Measurements from ENCODE around the gene RNF224.

Gene RNF224

DNA sequence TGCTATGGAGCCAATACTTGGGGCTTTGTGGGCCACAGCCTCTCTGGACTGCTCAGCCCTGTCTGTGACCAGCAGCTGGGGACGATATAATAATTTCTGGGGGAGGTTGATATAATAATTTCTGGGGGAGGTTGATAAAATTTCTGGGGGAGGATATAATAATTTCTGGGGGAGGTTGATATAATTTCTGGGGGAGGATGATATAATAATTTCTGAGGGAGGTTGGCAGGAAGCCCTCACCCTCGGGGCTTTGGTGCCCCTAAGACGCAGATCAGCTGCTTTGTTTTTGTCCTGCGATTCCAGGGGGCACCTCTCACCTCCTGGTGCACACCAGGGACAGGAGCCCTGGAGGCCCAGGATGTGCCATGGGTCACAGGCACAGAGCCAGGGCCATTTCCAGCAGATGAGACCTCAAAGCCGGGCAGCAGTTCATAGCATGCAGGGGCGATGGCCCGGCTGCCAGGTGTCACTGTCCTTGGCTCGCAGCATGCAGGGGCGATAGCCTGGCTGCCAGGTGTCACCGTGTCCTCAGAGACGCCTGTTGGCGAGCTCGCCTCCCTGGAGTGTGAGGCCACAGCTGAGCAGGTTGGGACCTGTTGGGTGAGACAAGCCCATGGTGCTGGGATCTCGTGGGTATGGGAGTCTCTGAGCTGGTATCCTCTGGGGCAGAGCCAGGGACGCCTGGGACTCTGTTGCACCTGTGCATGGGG lies 46.5 kb downstream of the RNF224 start:
- DNase-seq = no peak

DNA sequence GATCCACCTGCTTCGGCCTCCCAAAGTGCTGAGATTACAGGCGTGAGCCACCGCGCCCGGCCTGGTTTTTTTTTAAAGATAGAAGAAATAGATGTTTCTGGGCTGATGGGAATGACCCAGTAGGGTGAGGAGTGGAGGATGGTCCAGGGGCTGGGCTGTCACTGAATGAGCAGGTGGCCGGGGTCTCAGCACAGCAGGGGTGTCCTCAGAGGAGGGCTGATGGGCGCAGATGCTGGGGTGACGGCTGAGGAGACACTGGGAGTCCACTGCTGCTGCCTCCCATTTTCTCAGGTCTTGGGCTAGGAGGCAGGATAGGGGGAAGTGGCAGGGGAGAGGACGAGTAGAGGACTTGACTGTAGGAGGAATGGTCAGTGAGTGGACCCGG lies 47.9 kb downstream of the RNF224 start:
- no peak for DNase-seq

DNA sequence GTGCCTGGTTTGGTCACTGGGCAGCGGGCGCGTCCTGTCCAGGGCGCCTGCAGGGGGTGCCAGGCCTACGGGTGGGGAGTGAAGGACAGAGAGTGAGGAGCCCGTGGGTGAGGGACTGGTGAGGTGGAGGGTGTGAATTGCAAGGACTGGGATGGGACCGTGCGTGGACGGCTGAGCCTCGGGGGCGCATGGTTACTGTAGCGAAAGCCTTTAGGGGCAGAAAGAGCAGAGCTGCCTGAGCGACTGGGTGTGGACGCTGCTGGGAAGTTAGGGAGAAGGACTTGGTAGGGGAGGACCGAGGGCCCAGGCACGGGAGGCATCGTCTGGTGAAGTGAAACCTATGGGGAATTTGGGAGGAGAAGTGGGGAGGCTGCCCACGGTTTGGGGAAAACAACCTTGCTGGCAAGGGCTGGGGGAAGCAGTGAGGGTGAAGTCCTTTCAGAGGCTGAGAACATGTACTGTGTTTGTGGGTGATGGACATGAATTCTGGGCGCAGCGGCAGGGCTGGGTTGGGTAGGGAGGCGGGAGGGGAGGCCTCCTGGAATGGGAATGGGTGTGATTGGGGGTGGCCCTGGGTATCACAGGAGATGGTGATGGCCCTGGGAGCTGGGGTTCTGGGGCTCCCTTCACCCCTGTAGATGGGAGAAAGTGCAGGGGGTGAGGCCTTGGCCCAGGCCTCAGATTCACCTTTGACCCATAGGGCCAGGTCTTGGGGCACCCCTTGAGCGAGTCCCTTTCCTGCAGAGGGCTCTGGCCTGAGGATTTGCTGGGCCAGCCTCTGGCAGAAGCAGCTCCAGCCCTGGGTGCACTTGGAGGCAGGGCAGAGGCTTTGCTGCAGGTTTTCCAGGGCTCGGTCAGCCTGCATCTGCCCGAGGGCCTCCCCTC lies 48.5 kb downstream of the RNF224 start:
- no peak for DNase-seq

DNA sequence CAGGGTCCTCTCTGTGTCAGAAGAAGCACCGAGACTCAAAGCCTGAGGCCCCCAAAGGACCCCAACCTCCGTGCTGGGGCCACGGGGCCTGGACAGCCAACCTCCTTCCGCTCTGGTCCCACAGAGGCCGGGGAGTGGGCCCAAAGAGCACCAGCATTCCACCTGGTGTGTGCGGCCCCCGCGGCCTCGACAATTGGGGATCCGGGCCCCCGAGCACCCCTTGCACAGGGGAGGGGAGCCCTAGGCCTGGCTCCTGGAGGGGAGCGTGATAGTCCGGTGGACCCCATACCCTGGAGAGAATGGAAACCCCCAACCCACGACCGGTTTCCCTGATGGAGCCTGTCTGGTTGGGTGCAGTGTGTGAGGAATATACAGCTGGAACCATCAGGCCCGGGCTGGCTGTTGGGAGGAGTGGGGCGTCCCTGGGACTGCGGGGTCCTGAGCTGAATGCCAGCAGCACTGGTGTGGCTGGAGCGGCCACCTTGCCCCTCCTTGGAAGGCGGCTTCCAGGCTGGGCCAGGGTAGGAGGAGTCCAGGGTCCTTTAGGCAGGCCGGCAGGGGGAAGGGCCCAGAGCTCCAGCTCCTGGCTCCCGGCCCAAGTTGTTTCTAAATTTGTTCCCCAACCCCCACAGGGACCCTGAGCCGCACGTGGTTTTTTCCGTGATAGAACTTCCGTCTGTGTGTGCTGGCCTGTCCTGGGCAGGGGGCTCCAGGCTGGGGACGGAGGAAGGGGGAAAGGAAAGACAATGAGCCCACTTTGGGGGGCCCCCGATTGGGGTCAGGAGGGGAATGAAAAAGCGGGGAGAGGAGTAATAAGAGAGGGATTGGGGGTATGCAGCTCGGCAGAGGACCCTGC lies 49.4 kb downstream of the RNF224 start:
- DNase-seq = peak; percentile 46

DNA sequence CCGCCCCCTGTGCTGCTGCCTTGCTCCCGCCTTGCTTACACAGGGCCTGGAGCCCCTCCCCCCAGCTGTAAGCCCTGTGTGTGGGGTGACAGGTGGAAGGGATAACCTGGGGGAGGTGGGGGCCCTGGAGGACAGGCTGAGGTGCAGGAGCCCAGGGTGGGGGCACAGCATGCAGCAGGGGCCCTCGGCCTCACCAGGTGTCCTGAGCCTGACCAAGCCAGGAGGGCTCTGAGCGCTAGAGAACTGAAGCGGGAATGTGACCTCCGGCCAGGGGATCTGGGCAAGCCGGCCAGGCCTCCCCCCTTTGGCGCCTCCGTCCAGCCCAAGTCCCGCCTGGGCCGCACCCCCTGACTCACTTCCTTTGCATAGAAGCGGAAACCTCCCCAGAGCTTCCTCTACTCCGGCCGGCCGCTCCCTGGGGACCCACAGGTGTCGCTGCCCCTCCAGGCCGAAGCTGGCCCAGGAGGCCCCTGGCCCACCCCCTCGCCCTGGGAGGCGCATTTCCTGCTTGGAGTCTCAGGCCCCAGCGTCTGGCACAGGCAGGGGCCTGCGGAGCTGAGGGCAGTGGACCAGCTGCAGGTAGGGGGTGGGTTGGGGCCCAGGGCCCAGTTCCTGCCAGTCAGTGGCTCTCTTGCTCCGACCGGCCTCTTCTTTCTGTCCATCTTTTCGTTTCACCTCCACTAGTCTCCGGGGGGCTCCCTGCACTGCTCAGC lies 50.2 kb downstream of the RNF224 start, which contains the start of gene TOR4A:
Gene TOR4A, plus strand, starts transcription at position 398 of the 713 bp plus-strand sequence. CDS start 964 bp downstream, outside the sequence.
- DNase-seq = peak; percentile 35

DNA sequence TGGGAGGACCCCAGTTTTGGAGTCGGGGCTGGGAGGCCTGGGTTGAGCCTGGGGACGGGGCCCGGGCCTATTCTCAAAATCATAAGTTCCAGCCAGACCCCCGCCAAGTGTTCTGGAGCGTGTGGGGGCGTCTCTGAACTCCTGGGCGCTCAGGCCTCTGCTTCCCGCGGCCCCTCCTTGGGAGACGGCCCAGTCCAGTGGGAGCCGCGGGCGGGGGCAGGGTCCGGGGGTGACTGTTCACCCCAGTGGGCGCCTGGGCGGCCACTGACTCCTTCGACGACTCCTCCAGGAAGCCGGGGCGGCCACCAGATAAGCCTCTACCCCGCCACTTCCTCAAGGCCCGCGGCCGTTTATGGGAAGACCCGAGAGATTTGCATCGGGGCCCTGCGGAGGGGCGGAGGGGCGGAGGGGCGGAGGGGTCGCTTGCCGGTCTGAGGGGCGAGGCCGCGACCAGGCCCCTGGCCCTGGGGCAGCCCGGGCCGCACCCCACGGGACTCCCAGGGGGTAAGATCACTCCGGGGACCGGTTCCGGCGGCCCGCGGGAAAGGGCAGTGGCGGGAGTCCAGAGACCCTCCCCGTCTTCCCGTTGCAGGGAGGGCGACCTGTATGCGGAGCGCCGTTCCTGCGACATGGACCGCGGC lies 50.9 kb downstream of the RNF224 start:
- no peak for DNase-seq
